Lung (tissue), 12 donors: ENCODE data around the gene DBH. TPM values are rescaled to one million over a fixed set of nuclear protein-coding genes. Genes with fewer than 3 reads are reported as not detected.
A peak's percentile ranks its signal among the peaks of the same experiment; 100 is the strongest.
"Not testable (repeated sequence)": the region's sequence is repeated elsewhere in the genome, so short reads cannot be mapped to it uniquely, and the experiment has no call there.

ENCODE experiments used
- ATAC-seq: fragments of 200-7000 bp; cut with Tn5 transposase; one replicate; pipeline ENCODE4 v1.9.1; 2020; ENCODE audit warnings: moderate number of reproducible peaks; ENCODE audit not compliant: insufficient read depth, low FRiP score
- DNase-seq, 3 donors: peaks; one replicate each; pipeline ENCODE4 v3.0.0-alpha.2; 2013 to 2017
- H3K27ac ChIP-seq, 2 donors: one replicate each; pipeline ENCODE4 v1.5.1; 2013; ENCODE audit warnings: mild to moderate bottlenecking in 2 of 2, moderate library complexity in 2 of 2, control low read depth in 1 of 2, inconsistent platforms in 1 of 2, low read depth in 1 of 2, low read length in 1 of 2
- H3K27me3 ChIP-seq, 3 donors: one replicate each; pipeline ENCODE4 v1.5.1; 2013; ENCODE audit warnings: low read length in 2 of 3; ENCODE audit not compliant: control insufficient read depth in 3 of 3, insufficient read depth in 3 of 3
- H3K36me3 ChIP-seq, 4 donors: one replicate each; pipeline ENCODE4 v1.5.1; 2013; ENCODE audit warnings: low read length in 4 of 4, mild to moderate bottlenecking in 1 of 4, moderate library complexity in 1 of 4; ENCODE audit not compliant: control insufficient read depth in 4 of 4, insufficient read depth in 4 of 4
- H3K4me1 ChIP-seq, 5 donors: one replicate each; pipeline ENCODE4 v1.5.1; 2013; ENCODE audit warnings: low read length in 5 of 5, mild to moderate bottlenecking in 2 of 5, moderate library complexity in 1 of 5; ENCODE audit not compliant: control insufficient read depth in 5 of 5, insufficient read depth in 5 of 5
- H3K4me3 ChIP-seq: one replicate; pipeline ENCODE4 v1.5.1; 2013; ENCODE audit warnings: mild to moderate bottlenecking, control low read depth, moderate library complexity
- H3K9ac ChIP-seq, 2 donors: one replicate each; pipeline ENCODE4 v1.5.1; 2013; ENCODE audit warnings: low read length in 2 of 2, control low read depth in 1 of 2; ENCODE audit not compliant: insufficient read depth in 1 of 2
- H3K9me3 ChIP-seq, 4 donors: one replicate each; pipeline ENCODE4 v1.5.1; 2013; ENCODE audit warnings: low read length in 3 of 4, mild to moderate bottlenecking in 1 of 4, moderate library complexity in 1 of 4; ENCODE audit not compliant: control insufficient read depth in 4 of 4, insufficient read depth in 3 of 4
- CTCF ChIP-seq: IDR thresholded peaks from 2 replicates; pipeline ENCODE4 v1.5.1; 2012; ENCODE audit warnings: mild to moderate bottlenecking; ENCODE audit errors: control extremely low read depth, extremely low read depth
- WGBS, 2 donors: extraction: QIAGEN DNeasy Blood & Tissue Kit; methylation state at CpG; one replicate each; pipeline ENCODE4 v1.1.7; 2013; 5-methylcytosine and 5-hydroxymethylcytosine counted together
- polyA plus RNA-seq, 2 donors: library from polyadenylated mRNA; stranded (reverse); fragments of 200-250 nt; gene quantifications; one replicate each; pipeline ENCODE4 v1.2.1, GENCODE V29; 2013
- total RNA-seq, 2 donors: library from RNA; depleted of rRNA in 1 of 2; stranded (reverse); fragments of >200 nt in 1 of 2; gene quantifications; one replicate each; pipeline ENCODE4 v1.2.1, GENCODE V29; 2014 to 2021
- donor health status: control.
- donor health status: control.
- donor health status: Bipolar disorder and iron deficiency.
- donor health status: healthy.
- donor health status: DM: yes; HTN: yes; CAD: no.

The DBH gene
- total and polyA plus RNA-seq, 4 donors, result 0.06 to 0.48 (median 0.08) TPM

- DNase-seq, result no peak
- 95 to 97% methylated on average over 14 of the region's 14 CpGs for WGBS, 2 donors
- Histone ChIP-seq H3K27ac (no peak overlapping the region), H3K4me3 (no peak overlapping the region), H3K4me1 (peaks cover 0 to 7% (median 3%) of the 10 kb centered on the region in 5 donors), H3K36me3 (no peaks in the 10 kb centered on the region), H3K27me3 (no peaks in the 10 kb centered on the region), H3K9me3 (no peaks in the 10 kb centered on the region), H3K9ac (no peak overlapping the region)
- no peak for ATAC-seq
- TF ChIP-seq CTCF, result no peak
These were observed 37.9 kb downstream of the DBH start for GRCh38 chr9:133674091-133674490.

GRCh38 chr9:133675796-133676195, 39.6 kb downstream of the DBH start:
- H3K4me1 ChIP-seq, result peaks cover 0 to 18% (median 8%) of the 10 kb centered on the region in 5 donors
- DNase-seq, H3K27ac ChIP-seq, H3K9ac ChIP-seq, H3K27me3 ChIP-seq, H3K36me3 ChIP-seq, ATAC-seq, H3K9me3 ChIP-seq, H3K4me3 ChIP-seq: not testable (repeated sequence)
- WGBS, 2 donors, result 92% methylated on average over 3 of the region's 3 CpGs

DNA sequence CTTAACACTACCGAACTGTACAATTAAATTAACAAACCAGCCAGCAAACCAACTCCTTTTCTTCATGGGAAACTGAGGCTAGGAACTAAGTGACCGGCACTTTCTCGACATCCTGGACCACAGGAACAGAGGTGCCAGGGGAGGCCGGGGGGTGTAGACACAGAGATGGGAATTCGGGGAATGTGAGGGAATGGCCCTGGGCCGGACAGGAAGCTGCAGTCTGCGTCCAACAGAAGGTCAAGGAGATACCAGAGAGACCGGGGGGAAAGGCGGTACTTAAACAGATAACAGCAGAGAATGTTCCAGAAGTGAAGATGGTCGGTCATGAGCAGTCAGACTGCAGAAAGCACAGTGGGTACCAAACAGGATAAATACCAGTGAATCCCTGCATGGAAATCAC, 40.3 kb downstream of the DBH start:
- H3K27ac ChIP-seq, result no peak overlapping the region
- peak in 1 of 3 donors; percentile 18 for DNase-seq

More for the DNA sequence above, 40.3 kb downstream of the DBH start:
- WGBS, 2 donors, result 60 to 71% methylated on average over 10 of the region's 10 CpGs
- no peak overlapping the region for H3K4me3 ChIP-seq
- TF ChIP-seq CTCF, result no peak
- no peaks in the 10 kb centered on the region for H3K36me3 ChIP-seq
- no peak for ATAC-seq
- H3K9ac ChIP-seq, result no peak overlapping the region
- H3K9me3 ChIP-seq, result no peaks in the 10 kb centered on the region
- H3K4me1 ChIP-seq, result peaks cover 0 to 18% (median 8%) of the 10 kb centered on the region in 5 donors
- no peaks in the 10 kb centered on the region for H3K27me3 ChIP-seq
